Stimulated activated CD8-positive, alpha-beta memory T cell treated with anti-CD3 and anti-CD28 coated beads, Interleukin-4, amount 100 ng/mL, for 1 hour (primary cell): ENCODE measurements around the gene HDAC7.
A peak's percentile ranks its signal among the peaks of the same experiment; 100 is the strongest.
"Not testable (repeated sequence)": the region's sequence is repeated elsewhere in the genome, so short reads cannot be mapped to it uniquely, and the experiment has no call there.

Experiments used
- DNase-seq, 2 donors: peaks; one replicate each; pipeline ENCODE4 v3.0.0-alpha.2; 2020; ENCODE audit warnings: low read depth in 2 of 2, low spot score in 1 of 2

HDAC7 gene

DNA sequence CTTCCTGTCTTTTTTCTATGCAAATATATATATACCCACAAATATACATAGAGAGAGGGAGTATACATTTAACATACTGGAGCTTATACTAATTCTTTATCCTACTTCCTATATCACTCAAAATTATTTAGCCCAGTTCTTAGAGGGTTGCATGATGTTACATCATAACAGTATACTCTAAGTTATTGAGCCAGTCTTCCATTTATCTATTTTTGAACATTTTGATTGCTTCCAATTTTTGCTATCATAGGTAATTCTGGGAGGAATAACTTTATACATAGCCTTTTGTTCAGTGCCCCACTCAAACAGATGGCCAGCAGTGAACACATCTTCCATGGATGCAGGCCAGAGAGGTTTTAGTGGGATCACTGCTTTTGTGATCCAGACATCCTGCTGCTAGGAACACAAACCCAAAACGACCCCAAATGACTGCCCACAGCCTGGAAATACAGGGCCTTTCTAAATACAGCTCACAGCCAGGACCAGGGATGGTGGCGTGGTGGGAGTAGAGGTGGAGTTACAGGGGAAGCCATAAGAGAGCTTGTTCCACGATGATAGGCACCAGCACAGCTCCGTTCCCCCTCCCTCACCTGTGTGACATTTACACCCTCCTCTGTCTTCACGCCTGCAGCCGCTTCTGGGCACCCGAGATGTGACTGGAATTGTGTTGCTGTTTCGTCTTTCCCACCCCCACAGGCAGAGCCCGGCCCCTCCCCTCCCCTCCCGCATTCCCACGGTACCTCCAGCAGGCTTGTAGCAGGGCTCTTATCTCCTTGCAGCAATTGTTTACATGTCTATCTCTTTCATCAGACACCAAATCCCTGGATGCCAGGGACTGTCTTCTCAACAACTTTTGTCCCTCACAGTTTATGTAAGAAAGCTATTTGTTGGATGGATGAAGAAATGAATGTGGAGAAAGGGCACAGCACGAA lies 30.7 kb upstream of the HDAC7 start:
- DNase-seq = no peak

DNA sequence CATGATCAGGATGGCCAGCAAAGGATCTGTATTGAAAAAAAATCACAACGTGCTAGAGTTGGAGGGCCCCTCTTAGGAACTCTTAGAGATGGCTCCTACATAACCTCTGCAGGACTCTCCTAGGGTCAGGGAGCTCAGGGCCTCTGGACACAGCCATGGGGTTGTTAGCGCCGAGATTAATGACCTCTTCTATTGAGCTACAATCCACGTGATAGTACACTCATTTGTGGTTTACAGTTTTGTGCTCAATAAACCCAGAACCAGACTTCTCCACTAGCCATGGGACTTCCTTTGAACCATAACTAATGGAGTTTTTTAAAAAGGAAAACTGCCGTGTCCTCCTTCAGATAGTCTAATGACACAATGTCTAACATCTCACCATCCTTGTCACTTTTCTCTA lies 29.6 kb upstream of the HDAC7 start:
- DNase-seq = no peak

DNA sequence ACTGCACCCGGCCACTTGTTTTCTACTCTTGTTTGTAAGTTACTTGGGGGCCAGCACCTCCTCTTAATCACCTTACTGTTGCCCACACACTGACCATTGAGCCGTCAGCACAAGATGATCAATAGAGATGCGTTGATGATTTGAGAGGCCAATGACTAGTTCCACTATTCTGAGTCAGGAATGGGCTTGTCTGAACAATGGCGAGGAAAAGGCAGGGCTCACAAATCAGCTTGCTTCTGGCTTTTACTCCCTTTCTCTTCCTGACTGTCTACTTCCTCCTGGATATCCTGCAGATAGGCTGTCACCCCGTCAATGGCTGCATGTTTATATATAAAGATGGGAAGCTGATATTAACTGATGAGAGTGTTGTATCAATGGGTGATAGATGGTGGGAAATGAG lies 29.1 kb upstream of the HDAC7 start:
- no peak for DNase-seq

DNA sequence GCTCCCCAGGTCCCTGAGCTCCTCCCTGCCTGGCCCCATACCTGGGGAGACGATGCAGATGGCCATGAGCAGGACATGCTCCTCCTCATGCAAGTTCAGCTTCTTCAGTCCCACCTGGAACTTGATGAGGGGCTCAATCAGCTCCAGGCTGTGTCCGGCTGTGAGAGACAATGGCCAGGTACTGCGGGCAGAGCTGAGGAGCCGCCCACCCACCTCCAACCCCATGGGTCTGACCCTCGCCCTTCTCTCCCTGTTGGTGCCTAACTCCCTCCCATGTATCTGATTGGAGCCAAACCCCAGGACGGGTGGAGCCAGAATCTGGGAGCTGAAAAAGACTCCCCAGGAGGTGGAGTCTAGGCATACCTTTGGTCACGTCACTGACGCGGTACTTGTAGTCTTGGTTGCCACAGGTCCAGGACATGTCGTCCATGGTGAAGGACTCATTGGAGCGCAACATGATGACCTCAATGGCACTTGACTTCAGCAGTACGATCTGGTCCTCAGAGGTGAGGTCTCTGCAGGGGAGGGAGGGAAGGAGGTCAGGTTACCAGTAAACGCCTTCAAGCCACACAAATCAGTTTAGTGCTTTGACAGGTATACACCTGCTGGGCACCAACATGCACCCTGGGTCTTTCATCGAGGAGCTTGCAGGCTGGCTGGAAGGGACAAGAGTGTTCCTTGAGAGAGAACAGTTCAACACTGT lies 26.7 kb upstream of the HDAC7 start:
- DNase-seq = no peak

DNA sequence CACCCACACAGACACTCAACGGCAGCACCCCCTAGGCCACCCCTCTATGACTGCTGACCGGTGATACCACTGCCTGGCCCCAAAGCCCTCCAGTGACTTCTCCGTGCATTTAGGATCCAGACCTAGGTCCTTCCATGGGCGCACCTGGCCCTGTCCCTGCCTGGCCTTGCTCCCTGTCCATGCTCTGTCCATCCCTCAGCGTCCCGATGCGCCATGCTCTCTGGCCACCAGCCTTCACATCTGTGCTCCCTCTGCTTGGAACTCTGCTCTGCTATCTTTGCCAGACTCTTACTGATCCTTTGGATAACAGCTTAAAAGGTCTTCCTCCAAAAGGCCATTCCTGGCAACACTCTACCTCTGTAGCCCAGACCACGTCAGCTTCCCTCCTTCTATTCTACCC lies 25.4 kb upstream of the HDAC7 start:
- no peak for DNase-seq

DNA sequence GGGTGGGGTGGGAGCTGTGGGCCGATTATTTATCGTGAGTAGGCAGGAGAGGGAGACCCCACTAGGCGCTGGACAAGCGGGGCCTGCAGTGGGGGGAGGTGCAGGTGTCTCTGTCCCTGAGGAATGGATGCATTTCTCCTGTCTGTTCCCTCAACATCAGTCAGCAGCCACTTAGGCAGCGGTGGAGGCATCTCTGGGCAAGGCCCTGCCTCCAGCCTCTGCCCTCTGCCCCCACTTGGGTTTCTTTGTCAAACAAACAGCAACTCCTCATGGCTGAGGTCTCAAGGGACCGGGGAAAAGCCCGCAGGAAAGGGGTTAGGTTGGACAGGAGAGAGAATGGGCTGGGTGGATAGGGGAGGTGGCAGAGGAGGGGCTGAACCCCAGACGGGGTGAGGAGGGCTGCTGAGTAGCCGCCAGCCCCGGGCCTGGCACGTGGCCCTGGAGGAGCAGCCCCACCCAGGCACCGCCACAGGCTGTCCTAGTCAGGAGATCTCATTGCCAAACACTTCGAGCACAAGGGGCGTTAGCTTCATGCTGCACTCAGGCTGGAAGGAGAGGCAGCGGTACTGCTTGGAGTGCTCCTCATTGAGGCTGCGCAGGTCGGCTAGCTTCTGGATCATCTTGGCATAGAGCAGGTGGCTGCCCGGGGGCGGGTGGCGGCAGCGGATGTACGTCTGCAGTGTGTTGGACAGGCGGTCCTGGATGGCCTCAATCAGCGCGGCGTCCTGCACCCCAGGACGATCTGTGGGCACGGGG lies 24.7 kb upstream of the HDAC7 start:
- DNase-seq = no peak

DNA sequence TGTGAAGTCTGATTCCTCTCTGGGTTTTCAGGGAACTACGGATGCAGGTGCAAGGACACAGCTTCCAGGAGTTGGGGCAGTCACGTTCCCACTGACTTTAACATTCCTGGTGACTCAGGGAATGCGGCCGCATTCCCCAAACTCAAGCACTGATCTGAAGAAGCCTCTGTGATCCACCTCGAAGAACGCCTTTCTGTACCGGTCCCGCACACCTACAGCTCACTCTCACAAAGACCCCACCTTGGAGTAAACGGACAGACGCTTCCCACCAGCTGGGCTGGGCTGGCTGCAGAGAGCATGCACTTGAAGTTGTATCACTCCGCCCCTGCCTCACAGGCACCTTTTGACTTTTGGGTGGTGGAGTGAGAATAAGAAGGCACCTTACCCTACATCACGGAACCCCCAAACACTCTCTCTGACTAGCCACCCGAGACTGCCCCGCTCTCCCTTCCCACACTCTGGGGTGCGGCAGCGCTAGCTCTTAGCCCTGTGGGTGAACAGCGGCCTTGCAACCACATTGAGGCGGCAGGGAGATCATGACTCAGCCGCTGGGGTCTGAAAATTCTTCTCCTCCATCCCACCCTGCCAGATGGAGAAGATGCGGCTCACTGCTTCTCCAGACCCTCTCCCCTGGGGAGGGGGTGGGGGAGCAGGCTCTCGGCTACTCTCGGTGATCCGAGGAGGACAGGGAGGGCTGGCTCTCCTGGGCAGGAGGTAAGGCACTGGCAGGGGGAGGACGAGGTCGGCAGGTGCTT lies 23.7 kb upstream of the HDAC7 start:
- DNase-seq = no peak

DNA sequence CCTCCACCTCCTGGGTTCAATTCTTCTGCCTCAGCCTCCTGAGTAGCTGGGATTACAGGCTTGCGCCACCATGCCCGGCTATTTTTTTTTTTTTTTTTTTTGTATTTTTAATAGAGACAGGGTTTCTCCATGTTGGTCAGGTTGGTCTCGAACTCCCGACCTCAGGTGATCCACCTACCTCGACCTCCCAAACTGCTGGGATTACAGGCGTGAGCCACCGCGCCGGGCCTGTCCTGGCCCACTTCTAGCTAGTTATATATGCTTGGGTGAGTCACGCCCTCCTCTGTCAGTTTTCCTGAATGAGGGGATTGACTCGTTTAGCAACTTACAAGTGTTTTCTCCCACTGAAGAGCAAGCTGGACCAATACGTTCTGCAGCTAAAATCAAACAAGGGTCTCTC lies 22.8 kb upstream of the HDAC7 start:
- not testable (repeated sequence) for DNase-seq

DNA sequence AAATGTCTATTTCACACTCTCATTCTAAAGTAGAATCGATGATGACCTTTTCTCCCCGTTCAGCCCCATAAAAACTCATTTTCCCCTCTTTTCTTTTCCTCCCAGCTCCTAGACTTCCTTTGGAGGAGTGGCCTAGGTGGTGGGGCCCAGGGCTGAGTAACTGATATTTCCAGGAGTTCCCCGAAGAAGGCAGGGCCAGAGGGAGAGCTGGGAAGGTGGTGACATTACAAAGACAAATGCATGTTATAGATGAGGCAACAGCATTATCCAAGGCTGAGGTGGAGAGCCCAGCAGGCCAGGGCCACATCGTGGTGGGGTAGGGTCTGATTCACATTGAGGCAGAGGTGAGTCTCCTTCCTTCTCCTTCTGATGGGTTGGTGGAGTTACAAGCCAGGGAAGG lies 22.2 kb upstream of the HDAC7 start:
- DNase-seq = no peak

DNA sequence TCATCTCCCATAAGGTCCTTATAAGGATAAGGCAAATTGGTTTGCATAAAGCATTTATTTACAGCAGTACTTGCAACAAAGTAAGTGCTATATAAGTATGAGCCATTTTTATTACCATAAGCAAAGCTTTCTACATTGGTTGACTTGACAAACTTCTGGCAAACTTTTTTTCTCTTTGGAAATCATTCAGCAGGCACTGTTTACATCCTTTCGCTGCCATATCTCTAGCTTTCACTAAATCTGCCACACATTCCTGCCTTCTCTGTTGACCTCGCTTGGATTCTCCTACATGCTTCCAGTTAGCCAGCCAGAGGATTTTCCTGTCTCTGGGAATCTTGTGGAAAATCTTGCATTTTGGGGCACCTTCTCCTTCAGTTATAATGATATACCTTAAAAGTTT lies 21.8 kb upstream of the HDAC7 start:
- no peak for DNase-seq

DNA sequence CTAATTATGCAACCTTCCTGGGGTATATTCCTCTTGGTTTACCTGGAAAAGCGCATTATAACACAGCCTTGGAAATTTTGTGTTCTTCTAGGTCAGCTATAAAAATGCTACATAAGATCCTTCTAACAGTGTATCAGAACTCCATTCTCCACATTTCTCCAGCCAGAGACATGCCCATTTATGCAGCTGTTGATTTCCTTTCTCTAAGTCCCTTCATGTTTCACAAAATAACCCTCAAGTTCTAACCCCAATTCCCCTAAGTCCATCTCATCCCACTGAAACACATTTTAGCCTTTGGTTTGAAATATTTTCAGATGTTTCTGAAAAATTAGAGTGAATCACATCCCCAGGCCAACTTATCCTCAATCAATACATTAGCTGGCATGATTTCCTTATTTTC lies 20.9 kb upstream of the HDAC7 start:
- DNase-seq = no peak

DNA sequence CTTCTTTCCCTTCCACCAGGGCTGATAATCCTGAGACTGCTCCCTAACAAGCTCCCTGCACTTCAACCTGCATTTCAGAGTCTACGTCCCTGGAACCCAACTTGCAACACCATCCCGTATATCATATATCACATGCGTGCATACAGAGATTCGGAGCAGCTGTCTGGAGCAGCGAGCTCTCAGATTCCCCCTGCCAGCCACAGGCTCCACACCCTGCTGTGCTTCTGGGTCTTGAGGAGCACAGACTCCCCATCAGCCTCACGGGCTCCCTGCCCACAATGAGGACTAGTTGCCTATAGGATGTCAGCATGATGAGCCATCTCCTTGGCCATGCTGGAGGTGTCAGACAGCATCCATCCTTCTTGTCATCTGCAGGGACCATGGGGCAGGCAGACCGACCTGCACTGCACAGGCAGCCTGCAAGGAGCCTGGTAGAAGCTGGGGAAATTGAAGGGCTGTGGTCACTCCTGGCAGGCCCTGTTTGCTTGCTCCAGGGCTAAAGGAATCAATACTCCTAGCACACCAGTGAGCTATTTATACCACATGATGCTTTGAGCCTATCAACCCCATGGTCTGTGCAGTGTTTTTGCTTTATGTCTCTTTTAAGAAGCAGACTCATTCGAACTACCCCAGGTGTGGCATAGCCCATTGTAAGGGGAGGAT lies 19.6 kb upstream of the HDAC7 start:
- no peak for DNase-seq

DNA sequence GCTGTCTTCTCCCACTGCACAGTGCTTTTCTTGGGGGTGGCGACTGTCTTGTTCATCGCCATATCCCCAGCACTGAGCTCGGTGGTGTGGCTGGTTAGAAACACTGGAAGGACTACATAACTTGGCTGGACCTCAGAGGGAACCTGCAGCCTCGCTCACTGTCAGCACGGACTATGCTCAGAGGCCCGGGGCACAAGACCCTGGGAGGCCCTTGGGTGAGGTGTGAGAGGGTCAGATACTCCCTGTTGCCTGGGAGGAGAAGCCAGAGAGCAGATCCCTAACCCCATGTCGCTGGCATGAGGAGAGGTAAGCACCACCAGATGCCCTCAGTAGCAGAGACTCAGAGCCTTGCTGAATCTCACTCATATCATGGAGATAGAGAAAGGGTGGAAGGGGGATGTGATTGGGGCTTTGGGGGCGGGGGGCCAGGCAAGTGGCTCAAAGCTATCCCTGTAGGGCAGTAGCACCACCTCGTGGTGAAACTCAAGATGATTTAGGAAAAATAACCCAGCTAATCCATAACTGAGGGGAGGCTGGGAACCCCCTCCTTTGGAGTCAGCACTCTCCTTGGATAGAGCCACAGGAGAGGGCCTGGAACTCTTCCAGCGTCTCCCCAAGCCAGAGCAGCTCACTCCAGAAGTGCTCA lies 18.7 kb upstream of the HDAC7 start:
- DNase-seq = no peak

DNA sequence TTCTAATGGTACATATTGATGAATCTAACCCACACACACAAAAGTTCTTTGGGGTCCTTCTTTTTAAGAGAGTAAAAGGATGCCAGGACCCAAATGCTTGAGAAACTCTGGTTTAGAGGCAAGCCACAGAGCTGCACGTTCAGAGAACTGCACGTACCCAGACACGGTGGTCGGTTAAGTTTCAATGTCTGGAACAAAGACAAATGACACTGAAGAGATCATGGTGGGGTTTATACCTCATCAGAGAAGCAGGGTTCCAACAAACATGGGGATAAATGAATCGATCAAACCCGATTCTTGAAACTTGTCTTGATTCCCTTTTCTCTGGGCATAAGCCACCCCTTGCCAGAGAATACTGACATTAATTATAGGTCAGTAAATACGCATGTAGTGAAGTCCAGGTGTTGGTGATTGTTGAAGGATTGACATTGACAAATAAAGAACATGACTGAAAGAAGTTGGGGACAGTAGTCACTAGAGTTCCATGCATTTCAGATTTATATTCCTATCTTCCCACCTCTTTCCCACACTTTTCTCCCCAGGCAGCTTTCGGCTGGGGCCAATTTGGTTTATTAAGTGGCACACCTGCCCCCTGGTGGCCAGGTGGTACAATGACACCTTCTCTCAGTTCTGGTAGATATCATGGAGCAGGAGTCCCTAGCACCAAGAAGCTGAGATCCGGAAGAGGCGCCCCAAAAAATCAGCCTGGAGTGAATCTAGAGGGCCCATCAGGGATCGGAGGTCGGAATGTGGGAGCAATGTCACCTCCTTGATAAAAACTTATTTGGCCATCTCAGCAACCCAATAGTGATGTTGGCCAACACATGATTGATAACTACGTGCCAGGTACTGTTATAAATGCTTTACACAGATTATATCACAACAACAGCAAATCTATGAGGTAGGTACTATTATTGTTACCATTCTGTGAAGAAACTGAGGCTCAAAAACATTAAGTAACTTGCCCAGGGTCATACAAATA lies 17.8 kb upstream of the HDAC7 start:
- peak in 1 of 2 donors; percentile 56 for DNase-seq

DNA sequence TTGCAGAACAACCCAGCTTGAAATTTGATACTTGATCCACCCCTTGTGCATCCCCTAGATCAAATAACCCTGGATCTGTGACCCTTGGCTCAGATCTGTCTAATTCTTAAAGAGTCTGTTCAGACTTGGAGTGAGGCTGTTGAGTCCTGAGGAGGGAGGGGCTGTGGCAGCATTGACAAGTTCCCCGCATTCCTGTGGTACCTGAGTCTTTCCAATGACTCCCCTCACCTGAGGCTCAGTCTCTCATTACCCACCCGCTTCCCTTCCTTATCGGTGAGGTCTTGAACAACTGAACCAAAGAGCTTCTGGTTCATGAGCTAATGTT lies 16.1 kb upstream of the HDAC7 start:
- DNase-seq = no peak

DNA sequence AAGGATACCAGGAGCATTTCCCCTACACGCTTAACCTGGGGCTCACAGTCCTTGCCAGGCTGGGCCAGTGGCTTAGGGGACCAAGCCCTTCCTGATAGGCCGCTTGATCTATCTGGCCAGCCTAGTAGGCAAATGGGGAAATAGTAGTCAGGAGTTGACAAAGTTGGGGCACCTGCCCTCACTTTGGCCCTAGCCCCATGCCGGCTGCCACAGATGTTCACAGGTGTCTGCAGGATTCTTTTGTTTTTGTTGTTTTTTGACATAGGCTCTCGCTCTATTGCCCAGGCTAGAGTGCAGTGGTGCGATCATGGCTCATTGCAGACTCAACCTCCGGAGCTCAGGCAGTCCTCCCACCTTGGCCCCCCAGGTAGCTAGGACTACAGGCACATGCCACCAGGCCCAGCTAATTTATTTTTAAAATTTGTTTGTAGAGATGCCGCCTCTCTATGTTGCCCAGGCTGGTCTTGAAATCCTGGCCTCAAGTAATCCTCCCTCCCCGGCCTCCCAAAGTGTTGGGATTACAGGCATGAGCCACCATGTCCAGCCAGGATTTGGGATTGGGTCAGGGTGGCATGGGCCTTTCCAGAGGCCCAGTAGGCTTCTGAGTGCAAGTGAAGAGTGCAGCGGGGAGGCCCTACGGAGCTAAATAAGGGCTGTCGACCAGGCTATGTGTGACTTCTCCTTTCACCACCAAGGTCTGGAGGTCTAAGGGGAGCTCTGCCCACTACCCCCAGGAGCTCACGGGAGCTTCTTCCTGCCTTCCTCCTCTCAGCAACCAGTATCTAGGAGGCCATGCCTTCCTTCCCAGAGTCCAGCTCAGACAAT lies 15.5 kb upstream of the HDAC7 start:
- DNase-seq = no peak

DNA sequence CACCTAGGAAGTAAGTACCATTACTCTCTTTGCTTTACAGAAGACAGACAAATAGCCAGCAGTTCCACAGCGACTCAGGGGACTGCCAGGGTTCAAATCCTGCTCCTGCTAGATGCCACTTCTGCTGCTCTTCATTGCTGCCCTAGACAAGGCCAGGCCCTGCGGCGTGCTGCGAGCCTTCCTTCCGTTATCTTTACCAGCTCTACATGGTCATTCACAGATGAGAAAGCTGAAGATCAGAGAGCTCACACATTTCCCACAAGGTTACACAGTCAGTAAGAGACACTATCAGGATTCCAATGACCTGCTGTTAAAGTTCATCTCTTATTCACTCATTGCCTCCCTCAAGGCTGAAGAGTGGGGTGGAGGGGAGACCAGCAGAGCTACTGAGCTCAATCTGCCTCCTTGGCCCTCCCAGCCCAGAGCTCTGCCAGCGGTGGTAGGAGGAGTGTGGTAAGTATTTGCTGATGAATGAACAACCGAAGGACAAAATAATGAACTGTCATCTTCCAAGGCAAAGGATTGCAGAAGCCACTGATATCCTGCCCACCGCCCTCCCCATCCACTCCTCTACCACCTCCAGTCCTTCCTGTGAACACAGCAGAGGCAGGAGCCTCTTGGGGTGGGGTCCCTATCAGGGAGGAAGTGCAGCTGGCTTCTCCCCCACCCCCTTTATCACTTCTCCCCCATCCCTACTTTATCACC lies 14.6 kb upstream of the HDAC7 start:
- DNase-seq = no peak

DNA sequence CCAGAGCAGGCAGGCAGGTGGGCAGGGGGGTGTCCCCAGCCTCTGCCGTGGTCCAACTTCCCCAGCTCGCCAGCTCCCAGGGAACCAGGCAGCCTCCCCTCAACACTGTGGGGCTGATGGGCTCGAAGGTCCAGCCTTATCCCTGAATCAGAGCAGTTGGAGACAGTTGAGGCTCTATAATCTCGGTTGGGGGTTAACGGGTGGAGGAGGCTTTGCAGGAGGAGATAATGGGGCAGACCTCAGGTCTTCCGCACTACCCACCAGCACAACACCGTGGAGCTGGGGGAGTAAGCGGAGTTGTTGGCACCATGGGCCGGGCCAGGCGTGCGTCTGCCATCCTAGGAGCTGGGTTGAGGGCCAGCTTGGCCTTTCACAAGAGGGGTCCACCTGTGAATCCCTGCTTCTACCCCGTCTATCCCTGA lies 13.9 kb upstream of the HDAC7 start:
- DNase-seq = no peak
